Trophoblast cell (in vitro differentiated cells and primary cell): ENCODE data around the gene EDAR.

Experiments
- DNase-seq, 2 donors: peaks; one replicate each; pipeline ENCODE4 v3.0.0-alpha.2; 2016
- H2AFZ ChIP-seq: 2 replicates; pipeline ENCODE4 v1.6.1; 2013; ENCODE audit warnings: low read length, moderate library complexity, mild to moderate bottlenecking; ENCODE audit not compliant: insufficient read depth, poor library complexity
- H2AK5ac ChIP-seq: 2 replicates; pipeline ENCODE4 v1.6.1; 2013; ENCODE audit warnings: mild to moderate bottlenecking, low read length
- H2BK120ac ChIP-seq: 2 replicates; pipeline ENCODE4 v1.6.1; 2013; ENCODE audit warnings: low read length, mild to moderate bottlenecking, moderate library complexity; ENCODE audit not compliant: insufficient read depth, poor library complexity
- H2BK12ac ChIP-seq: 2 replicates; pipeline ENCODE4 v1.6.1; 2013; ENCODE audit warnings: mild to moderate bottlenecking, low read length, moderate library complexity
- H2BK5ac ChIP-seq: 2 replicates; pipeline ENCODE4 v1.6.1; 2013; ENCODE audit warnings: low read length, low read depth, moderate library complexity, mild to moderate bottlenecking; ENCODE audit not compliant: poor library complexity
- H3K14ac ChIP-seq: 2 replicates; pipeline ENCODE4 v1.6.1; 2013; ENCODE audit warnings: mild to moderate bottlenecking, low read length
- H3K18ac ChIP-seq: 2 replicates; pipeline ENCODE4 v1.6.1; 2013; ENCODE audit warnings: mild to moderate bottlenecking, low read length
- H3K23ac ChIP-seq: 2 replicates; pipeline ENCODE4 v1.6.1; 2013; ENCODE audit warnings: low read length
- H3K27ac ChIP-seq: 2 replicates; pipeline ENCODE4 v1.5.1; 2013; ENCODE audit warnings: low read depth, mild to moderate bottlenecking, inconsistent platforms, low read length, moderate library complexity
- H3K27me3 ChIP-seq: 2 replicates; pipeline ENCODE4 v1.6.1; 2013; ENCODE audit warnings: inconsistent platforms, mild to moderate bottlenecking, low read length, moderate library complexity; ENCODE audit not compliant: insufficient read depth
- H3K36me3 ChIP-seq, 2 experiments: 1 replicate in 1 of 2; 2 replicates in 1 of 2; pipeline ENCODE4 v1.6.1; 2013; ENCODE audit warnings: low read length in 2 of 2, mild to moderate bottlenecking in 2 of 2, moderate library complexity in 1 of 2; ENCODE audit not compliant: insufficient read depth in 2 of 2, control insufficient read depth in 1 of 2
- H3K4ac ChIP-seq: 2 replicates; pipeline ENCODE4 v1.6.1; 2013; ENCODE audit warnings: low read depth, mild to moderate bottlenecking, low read length, moderate library complexity
- H3K4me1 ChIP-seq, 2 experiments: 1 replicate in 1 of 2; 2 replicates in 1 of 2; pipeline ENCODE4 v1.6.1; 2013; ENCODE audit warnings: low read length in 2 of 2, mild to moderate bottlenecking in 2 of 2, moderate library complexity in 1 of 2; ENCODE audit not compliant: insufficient read depth in 2 of 2, control insufficient read depth in 1 of 2
- H3K4me2 ChIP-seq: 2 replicates; pipeline ENCODE4 v1.6.1; 2013; ENCODE audit warnings: inconsistent platforms, mild to moderate bottlenecking, low read length, moderate library complexity
- H3K4me3 ChIP-seq: 2 replicates; pipeline ENCODE4 v1.5.1; 2013; ENCODE audit warnings: mild to moderate bottlenecking, low read depth, low read length, inconsistent platforms
- H3K79me1 ChIP-seq: one replicate; pipeline ENCODE4 v1.6.1; 2013; ENCODE audit warnings: low read length
- H3K79me2 ChIP-seq: 2 replicates; pipeline ENCODE4 v1.6.1; 2013; ENCODE audit warnings: low read length, mild to moderate bottlenecking; ENCODE audit not compliant: control insufficient read depth, insufficient read depth, poor library complexity
- H3K9ac ChIP-seq: 2 replicates; pipeline ENCODE4 v1.6.1; 2013; ENCODE audit warnings: mild to moderate bottlenecking, low read length
- H3K9me3 ChIP-seq: 2 replicates; pipeline ENCODE4 v1.6.1; 2013; ENCODE audit warnings: low read depth, mild to moderate bottlenecking, control low read depth, inconsistent platforms, low read length; ENCODE audit not compliant: insufficient read depth
- H4K12ac ChIP-seq: 2 replicates; pipeline ENCODE4 v1.6.1; 2013; ENCODE audit warnings: low read depth, mild to moderate bottlenecking, low read length, moderate library complexity
- H4K8ac ChIP-seq: 2 replicates; pipeline ENCODE4 v1.6.1; 2013; ENCODE audit warnings: low read depth, mild to moderate bottlenecking, low read length, moderate library complexity
- H4K91ac ChIP-seq: one replicate; pipeline ENCODE4 v1.6.1; 2013; ENCODE audit warnings: low read depth, mild to moderate bottlenecking, low read length, moderate library complexity
- WGBS: extraction: QIAGEN DNeasy Blood & Tissue Kit; methylation state at CpG from one replicate; pipeline ENCODE4 v1.1.7; 2013; ENCODE audit warnings: missing lambda C conversion rate; ENCODE audit not compliant: insufficient read length, insufficient coverage; ENCODE audit errors: extremely low coverage; 5-methylcytosine and 5-hydroxymethylcytosine counted together

EDAR gene

DNA sequence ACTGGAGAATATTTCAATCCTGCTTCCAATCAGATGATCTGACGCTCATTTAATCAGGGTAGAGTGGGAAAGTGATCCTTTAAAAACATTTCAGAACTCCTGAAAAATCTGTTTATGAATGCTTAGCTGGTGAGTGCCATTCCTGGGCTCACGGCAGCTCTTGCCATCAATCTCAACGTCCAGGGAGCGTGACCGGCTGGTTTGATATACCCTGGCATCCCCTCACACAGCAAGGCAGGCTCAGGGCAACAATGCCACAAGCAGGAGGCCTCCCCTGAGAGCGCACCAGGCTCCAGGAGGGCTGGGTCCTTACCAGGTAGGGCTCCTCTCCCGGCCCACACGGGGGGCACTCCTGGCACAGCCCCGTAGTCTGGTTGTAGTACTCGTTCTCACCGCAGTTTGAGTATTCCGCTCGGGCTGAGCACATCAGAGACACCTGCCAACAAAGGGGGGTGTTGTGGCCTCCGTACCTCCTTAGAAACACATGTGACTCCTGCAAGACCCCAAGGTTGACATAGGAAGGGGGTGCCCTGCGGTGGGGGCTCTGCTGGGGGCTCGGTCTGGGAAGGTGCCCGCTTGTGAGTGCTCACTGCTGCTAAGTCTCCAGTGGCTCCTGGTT lies 59.1 kb downstream of the EDAR start:
- Histone ChIP-seq H3K9ac (no peak overlapping the region), H3K9me3 (peaks cover 2% of the 10 kb centered on the region), H2AFZ (no peak overlapping the region), H2BK12ac (no peak overlapping the region), H3K18ac (no peak overlapping the region), H3K4me2 (no peak overlapping the region), H4K91ac (no peak overlapping the region), H3K23ac (no peak overlapping the region), H3K79me1 (no peaks in the 10 kb centered on the region), H4K12ac (no peak overlapping the region), H2AK5ac (no peak overlapping the region), H3K27ac (no peak overlapping the region), H2BK5ac (no peak overlapping the region), H4K8ac (no peak overlapping the region), H3K27me3 (no peaks in the 10 kb centered on the region), H3K4me1 (no peaks in the 10 kb centered on the region), H3K14ac (no peak overlapping the region), H3K79me2 (no peaks in the 10 kb centered on the region), H3K4ac (no peak overlapping the region), H2BK120ac (no peak overlapping the region), H3K4me3 (no peak overlapping the region), H3K36me3 (no peaks in the 10 kb centered on the region)
- WGBS, result no CpG with 5 or more reads among the region's 17 CpGs
- no peak for DNase-seq

DNA sequence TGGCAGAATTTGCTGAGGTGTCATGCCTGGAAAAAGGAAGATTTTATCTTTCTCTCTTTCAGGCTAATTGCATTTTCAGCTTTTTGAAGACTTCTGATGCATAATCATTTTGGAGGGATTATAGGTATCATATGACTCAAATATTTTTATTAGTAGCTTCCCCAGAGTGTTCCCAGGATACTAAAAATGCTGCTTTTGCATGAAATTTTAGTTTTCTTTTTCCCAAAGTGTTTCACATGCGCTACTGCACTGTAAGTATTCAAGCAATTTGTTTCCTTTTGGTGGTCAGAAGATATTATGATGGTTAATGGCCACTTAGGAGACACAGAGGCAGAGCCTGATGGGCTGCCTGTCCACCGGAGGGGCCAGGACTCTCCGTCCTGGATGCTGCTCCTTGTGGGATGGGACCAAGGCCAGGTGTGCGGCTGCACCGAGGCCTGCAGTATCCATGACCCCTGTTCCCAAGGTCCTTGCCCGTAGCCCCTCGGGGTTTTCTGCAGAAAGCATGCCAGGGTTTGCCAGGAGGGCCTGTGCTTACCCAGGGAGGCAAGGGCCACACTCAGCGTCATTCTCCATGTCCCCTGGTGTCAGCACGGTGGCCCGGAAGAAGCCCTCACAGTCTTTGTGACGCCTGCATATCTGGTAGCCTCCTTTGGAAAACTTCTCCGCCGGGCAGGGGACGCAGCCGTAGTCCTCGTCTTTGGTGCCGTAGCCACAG lies 60.2 kb downstream of the EDAR start:
- Histone ChIP-seq H2BK120ac (no peak overlapping the region), H3K9me3 (peaks cover 2% of the 10 kb centered on the region), H3K4ac (no peak overlapping the region), H3K36me3 (no peaks in the 10 kb centered on the region), H3K79me2 (no peaks in the 10 kb centered on the region), H3K4me2 (no peak overlapping the region), H3K4me3 (no peak overlapping the region), H3K27ac (no peak overlapping the region), H2AFZ (no peak overlapping the region), H3K18ac (no peak overlapping the region), H3K27me3 (no peaks in the 10 kb centered on the region), H4K91ac (no peak overlapping the region), H4K12ac (no peak overlapping the region), H2BK5ac (no peak overlapping the region), H3K14ac (no peak overlapping the region), H3K4me1 (no peaks in the 10 kb centered on the region), H2BK12ac (no peak overlapping the region), H3K79me1 (no peaks in the 10 kb centered on the region), H3K9ac (no peak overlapping the region), H3K23ac (no peak overlapping the region), H2AK5ac (no peak overlapping the region), H4K8ac (no peak overlapping the region)
- DNase-seq, result no peak
- WGBS, result no CpG with 5 or more reads among the region's 17 CpGs

DNA sequence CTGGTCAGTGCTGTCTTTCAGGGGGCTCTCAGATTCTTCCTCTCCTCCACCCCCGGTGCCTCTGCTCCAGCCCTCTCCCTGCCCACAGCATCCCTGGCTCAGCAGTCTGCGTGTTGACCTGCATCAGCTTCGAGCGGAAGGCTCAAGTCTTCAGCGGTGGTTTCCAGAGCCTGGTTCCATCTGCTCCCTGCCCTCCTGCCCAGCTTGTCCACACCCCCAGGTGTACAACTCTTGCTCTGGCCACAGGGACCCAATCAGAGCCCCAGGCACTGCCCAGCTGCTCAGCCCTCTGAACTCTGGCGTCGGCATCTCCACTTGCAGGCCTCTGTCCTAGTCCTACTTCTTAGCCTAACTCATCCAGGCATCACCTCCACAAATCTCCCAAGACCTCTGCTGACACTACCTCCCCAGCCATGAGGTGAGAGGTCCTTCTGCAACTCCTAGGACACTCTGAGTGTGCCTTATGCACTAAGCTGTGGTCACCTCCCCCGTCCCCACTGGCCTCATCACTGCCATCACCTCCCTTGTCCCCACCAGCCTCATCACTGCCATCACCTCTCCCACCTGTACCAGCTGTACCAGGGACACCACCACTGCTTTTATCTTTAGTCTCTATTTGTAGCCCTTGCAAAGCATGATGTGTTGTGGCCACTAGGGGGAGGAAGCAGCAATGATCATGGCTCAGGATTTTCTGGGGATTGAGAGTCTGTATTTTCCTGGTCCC lies 60.9 kb downstream of the EDAR start:
- Histone ChIP-seq H2AK5ac (no peak overlapping the region), H3K27me3 (no peaks in the 10 kb centered on the region), H3K4ac (no peak overlapping the region), H4K12ac (no peak overlapping the region), H3K23ac (no peak overlapping the region), H2BK12ac (no peak overlapping the region), H3K4me3 (peak overlapping the region; percentile 32), H3K9me3 (peaks cover 2% of the 10 kb centered on the region), H3K27ac (no peak overlapping the region), H3K79me2 (no peaks in the 10 kb centered on the region), H2AFZ (no peak overlapping the region), H2BK120ac (no peak overlapping the region), H3K4me2 (no peak overlapping the region), H3K18ac (no peak overlapping the region), H3K79me1 (no peaks in the 10 kb centered on the region), H2BK5ac (no peak overlapping the region), H4K91ac (no peak overlapping the region), H4K8ac (no peak overlapping the region), H3K14ac (no peak overlapping the region), H3K9ac (no peak overlapping the region), H3K36me3 (no peaks in the 10 kb centered on the region), H3K4me1 (no peaks in the 10 kb centered on the region)
- no CpG with 5 or more reads among the region's 8 CpGs for WGBS
- peak in 1 of 2 donors; percentile 67 for DNase-seq

DNA sequence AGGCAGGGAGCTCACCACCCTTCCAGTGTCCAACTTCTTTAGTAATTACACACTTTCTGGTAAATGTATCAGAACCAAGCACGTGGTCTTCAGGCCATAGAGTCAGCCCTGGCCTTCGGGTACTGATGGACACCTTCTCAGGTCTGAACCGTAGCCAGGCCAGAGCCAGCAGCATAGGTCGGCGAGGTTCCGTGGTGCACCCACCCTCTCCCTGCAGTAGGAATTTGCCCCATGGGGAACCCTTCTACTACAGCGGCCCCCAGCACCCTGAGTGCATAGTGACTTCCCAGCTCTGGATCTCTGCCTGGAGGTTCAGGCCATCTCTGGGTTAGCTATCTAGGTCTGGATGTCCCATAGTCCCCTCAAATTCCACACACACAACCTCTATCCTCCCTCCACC lies 61.6 kb downstream of the EDAR start:
- H3K27ac ChIP-seq, result no peak overlapping the region
- H3K79me1 ChIP-seq, result no peaks in the 10 kb centered on the region
- H4K91ac ChIP-seq, result no peak overlapping the region
- no peak overlapping the region for H3K18ac ChIP-seq
- DNase-seq, result no peak
- no peak overlapping the region for H3K4ac ChIP-seq
- H2AK5ac ChIP-seq, result no peak overlapping the region
- H3K23ac ChIP-seq, result no peak overlapping the region
- H3K14ac ChIP-seq, result no peak overlapping the region
- no peaks in the 10 kb centered on the region for H3K36me3 ChIP-seq
- H4K12ac ChIP-seq, result no peak overlapping the region
- H2BK120ac ChIP-seq, result no peak overlapping the region
- no peak overlapping the region for H2AFZ ChIP-seq
- no peaks in the 10 kb centered on the region for H3K27me3 ChIP-seq
- no peak overlapping the region for H3K9ac ChIP-seq
- no peak overlapping the region for H3K4me3 ChIP-seq
- no peak overlapping the region for H3K4me2 ChIP-seq
- no CpG with 5 or more reads among the region's 7 CpGs for WGBS
- H4K8ac ChIP-seq, result no peak overlapping the region
- H3K4me1 ChIP-seq, result no peaks in the 10 kb centered on the region
- H2BK5ac ChIP-seq, result no peak overlapping the region
- peaks cover 2% of the 10 kb centered on the region for H3K9me3 ChIP-seq
- no peak overlapping the region for H2BK12ac ChIP-seq
- no peaks in the 10 kb centered on the region for H3K79me2 ChIP-seq
